Activated CD8-positive, alpha-beta memory T cell treated with anti-CD3 and anti-CD28 coated beads, Interleukin-2, amount 50 U/mL, for 1 hour (primary cell): ENCODE data around the gene ARFGEF3.
"Not testable (repeated sequence)": the region's sequence is repeated elsewhere in the genome, so short reads cannot be mapped to it uniquely, and the experiment has no call there.

Experiments used
- DNase-seq: peaks from one replicate; pipeline ENCODE4 v3.0.0-alpha.2; 2020; ENCODE audit errors: extremely low read depth

Gene ARFGEF3

DNA sequence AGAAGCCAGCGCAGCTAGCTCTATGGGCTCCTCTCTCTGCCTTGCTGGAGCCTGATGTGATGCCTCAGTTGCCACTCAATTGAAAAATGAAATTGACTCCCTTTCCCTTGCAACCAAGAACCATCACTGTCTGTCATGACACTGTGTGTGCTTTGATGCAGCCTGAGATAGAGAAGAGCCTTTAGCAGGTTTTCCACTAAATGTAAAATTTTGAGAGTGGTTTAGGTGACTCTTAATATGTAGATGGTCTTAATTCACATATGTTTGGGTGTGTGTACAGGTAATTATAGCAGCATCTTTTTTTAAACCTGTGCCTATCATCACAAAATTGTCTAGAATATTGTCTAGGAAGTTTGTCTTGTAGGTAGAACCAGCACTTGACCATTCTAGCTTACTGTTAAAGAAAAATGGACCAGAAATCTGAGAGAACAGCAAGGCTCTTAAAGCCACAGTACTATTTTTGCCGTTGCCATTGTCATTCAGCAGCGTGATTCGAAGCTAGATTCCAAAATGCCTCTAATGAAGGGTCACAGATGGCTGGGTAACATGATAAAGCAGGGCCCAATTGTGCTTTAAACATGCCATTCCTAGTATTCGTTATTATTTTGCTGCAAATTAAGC lies 1.3 kb downstream of the ARFGEF3 start:
- no peak for DNase-seq

DNA sequence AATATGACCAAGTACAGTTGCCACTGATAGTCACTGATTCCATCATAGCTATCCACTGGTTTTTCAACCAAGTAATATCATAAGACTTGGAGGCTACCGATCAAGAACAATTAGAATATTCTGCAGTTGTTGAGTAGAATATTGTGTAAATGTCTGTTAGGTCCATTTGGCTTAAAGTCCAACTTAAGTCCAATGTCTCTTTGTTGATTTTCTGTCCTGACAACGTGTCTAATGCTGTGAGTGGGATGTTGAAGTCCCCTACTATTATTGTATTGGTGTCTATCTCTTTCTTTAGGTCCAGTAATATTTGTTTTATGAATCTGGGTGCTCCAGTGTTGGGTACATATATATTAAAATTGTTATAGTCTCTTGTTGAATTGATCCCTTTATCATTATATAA lies 13.9 kb downstream of the ARFGEF3 start:
- no peak for DNase-seq

DNA sequence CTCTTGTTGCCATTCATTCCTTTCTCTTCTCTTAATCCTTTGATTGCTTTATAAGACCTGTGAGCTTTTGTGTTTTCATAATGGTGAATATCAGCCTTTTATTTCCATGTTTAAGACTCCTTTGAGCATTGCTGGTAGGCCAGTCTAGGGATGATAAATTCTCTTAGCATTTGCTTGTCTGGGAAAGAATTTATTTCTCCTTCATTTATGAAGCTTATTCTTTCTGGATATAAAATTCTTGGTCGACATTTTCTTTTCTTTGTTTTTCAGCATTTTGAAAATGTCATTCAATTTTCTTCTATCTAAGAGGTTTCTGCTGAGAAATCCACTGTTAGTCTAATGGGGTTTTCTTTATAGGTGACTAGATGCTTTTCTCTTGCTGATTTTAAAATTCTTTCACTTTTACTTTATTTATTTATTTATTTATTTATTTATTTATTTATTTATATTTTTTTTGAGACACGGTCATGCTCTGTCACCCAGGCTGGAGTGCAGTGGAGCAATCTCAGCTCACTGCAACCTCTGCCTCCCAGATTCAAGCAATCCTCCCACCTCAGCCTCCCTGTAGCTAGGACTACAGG lies 15.0 kb downstream of the ARFGEF3 start:
- DNase-seq = no peak

DNA sequence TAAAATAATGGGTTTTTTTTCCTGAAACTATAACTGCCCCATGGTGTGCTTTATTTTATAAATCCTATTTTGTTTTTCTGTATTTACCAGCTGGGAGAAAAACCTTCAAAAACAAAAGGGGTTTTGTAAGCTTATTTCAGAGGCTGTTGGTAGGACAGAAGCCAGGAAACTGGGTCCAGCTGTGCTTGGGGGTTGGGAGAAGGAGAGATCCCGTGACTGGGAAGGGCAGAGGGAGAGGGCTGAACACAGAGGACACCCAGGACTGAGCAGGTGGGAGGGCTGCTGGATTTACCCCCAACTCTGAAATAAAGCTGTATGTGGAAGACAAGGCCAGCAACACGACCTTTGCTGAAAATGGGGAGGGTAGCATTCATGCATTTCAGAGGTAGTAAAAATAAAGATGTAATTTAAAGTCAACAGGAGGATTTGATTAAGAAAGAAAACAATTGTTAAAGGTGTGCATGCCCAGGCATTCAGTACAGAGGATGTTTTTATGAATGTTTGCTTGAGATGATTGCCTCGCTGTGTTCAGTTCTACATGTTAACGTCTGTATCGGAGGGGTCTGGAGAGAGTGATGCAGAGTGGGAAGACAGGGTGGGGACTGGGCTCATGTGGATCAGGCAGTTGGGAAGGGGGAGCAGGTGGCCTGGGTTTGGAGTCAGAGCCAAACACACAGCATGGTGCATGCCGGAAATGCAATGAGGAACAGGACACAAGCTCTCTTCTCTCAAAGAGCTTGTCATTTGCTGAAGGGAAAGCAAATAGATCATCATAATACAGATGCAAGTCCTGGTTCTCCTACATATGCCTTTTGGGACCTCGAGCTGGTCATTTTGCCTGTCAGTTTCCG lies 21.4 kb downstream of the ARFGEF3 start:
- DNase-seq = no peak

DNA sequence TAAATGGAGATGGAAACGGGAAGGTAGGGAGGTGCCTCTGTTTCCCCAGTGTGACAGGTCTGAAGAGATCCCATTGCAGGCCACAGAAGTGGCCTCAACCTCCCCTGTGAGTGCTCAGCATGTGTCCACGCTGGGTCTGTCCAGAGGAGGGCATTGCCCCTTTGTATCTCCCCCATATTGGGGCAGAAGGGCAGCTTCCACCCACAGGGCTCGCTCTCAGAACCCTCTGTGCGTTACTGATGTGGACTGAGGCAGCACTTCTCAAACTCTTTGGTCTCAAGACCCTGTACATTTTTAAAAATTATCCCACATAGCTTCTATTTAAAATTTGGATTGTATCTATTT lies 22.0 kb downstream of the ARFGEF3 start:
- DNase-seq = no peak

DNA sequence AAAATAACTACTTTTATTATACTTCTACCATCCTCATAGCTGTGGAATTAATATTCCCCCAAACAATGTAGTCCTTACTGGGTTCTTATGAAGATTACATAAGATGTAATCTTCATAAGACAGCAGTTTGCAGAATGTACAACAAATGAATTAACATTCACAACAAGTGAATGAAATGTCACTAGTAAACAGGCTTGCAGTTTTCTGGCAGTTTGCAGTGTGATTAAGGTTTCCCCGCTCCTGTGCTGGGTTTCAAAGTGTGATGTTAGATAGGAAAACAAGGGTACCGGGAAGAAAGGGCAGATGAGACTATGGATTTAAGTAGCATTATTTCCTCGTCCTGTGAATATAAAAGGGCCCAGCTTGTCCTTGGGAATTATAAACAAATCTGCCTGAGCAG lies 22.5 kb downstream of the ARFGEF3 start:
- DNase-seq = no peak

DNA sequence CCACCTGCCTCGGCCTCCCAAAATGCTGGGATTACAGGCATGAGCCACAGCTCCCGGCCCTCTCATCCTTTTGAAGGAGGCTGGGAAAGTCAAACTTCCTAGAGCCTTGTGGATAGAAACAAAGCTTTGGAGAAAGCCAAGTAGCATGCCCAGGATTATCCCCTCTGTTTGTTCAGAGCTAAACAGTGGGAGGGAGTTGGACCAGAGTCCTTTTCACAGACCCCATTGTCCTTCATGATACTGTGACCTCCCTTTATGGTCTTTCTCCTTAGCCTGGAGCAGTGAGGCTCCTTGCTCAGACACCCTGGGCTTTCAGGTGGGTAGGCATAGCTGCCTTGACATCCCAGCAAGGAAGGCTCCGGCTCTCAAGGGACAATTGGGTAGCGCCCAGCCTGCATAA lies 25.4 kb downstream of the ARFGEF3 start:
- no peak for DNase-seq

DNA sequence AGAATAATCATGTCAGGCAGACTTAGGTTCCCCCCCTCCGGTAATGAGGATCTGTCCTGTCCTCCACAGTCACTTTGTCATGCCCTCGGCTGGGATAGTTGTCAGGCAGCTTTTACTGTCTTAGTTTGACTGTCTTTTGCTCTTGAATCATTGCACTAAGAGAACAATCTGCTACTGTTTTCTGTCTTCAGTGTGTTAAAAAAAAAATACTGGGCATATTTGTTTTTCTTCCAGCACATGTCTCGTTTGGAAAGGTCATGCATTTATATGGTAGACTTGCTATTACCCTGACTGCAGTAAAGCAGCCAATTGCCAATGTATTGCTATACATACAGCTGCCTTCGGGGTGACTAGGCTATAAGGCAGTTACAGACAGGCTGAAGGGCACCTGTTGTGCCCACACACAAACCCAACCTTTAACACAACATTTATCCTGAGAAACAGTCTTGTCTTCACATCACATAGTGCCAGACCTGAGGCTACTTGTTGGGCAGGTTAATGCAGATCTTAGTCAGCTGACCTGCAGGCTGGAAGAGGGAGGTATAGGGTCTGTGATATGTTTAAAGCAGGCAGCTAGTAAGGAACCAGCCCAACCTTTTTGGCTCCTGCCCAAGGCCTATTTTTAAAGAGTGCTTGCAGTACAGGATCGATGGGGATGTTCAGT lies 26.7 kb downstream of the ARFGEF3 start:
- DNase-seq = no peak

DNA sequence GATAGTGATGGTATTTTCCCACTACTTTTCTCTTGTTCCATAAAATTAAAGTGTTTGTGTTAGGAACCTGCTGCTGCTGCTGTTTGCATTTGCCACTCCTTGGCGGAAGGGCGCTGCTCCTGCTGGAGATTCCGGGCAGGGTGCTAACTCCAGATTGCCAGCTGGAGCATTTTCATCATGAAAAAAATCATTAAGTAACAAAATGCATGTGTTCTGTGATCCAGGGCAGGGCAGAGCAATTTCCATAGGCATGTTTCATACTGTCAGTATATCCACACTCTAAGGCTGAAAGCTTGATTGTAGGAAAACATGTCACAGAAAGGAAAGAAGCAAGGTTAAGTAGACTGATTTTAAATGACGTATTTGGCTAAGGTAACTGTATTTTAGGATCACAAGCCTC lies 32.5 kb downstream of the ARFGEF3 start:
- no peak for DNase-seq

DNA sequence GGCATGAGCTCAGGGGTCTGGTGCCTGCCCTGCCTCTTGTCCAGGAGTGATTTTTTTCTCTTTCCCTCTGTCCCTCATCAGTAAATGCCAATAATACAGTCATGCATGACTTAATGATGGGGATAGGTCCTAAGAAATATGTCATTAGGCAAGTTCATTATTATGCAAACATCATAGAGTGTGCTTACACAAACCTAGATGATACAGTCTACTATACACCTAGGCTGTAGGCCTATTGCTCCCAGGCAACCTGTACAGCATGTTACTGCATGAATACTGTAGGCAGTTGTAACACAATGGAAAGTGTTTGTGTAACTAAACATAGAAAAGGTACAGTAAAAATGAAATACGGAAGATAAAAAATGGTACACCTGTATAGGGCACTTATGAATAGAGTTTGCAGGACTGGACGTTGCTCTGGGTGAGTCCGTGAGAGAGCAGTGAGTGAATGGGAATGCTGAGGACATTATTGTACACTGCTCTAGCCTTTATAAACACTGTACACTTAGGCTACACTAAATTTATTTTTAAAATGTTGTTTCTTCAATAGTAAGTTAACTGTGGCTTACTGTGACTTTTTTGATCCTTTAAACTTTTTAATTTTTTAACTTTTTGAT lies 34.5 kb downstream of the ARFGEF3 start:
- no peak for DNase-seq

DNA sequence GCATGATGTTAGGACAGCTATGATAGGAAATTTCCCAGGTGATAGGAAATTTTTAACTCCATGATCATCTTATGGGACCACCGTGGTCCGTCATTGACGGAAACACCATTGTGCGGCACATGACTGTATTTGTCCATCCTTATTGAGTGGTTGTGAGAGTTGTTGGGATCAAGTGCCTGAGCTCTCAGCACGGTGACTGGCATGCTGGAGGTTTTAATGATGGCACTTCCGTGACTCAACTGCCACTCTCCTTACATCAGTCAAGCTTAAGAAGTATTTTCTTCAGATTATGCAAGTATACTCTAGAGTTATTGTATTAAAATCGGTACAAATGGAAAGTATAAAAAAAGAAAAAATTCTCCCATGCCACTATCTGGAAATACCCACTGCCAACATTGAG lies 35.8 kb downstream of the ARFGEF3 start:
- DNase-seq = no peak

DNA sequence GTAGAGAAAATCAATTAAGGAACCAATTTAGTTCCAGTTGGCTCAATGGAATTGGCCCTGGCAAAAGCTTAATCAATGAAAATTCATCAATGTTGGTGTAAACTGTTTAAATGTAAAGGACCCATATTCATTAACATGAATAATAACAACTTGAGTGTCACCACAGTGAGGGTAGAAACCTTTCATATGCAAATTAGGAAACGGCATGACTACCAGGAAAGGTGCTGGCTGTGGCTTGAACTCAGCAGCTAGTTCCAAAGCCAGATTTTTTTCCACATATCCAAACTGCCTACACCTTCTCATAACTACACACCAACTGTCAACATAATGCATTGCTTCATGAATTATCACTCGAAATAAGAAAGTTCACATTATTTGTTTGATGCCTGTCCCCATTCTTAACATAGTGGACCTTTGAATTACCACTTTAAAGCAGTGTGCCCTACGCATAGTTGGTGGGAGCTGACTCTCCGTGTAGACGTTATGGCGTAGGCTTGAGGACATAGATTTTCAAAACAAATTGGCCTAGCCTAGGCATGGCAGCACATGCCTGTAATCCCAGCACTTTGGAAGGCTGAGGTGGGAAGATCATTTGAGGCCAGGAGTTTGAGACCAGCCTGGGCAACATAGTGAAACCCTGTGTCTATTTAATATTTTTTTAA lies 36.8 kb downstream of the ARFGEF3 start:
- DNase-seq = no peak

DNA sequence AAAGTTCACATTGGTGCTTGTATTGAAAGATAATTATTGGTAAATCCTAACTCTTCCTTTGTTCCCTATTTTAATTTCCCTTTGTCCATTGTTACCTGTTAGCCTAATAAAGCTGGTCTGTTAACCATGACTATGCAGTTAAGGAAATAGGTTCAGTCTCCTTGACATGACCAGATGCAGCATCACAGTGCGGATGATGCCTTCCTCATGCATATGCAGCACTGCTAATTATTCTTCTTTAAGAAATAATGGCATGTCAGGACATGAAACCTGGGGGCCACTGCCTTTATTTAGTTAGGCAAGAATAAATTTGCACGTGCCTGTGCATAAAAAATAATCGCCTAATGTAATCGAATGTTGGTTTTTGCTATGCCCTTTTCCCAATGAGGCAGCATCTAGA lies 40.1 kb downstream of the ARFGEF3 start:
- DNase-seq = no peak

DNA sequence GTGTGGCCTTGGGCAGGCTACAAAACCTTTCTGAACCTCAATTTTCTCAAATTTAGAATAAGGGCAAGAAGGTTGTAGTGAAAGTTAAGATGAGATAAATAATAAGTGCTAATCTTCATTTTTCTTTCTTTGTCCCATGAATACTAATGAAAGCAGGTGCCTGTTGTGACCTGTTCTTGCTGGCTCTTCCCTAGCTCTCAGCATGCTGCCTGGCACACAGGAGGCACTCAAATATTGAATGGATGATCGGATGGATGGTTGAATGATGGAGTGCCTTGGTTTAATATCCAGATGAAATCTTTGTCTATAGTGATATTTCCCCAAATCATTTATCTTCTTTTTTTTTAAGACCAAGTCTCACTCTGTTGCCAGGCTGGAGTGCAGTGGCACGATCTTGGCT lies 41.6 kb downstream of the ARFGEF3 start:
- DNase-seq = no peak

DNA sequence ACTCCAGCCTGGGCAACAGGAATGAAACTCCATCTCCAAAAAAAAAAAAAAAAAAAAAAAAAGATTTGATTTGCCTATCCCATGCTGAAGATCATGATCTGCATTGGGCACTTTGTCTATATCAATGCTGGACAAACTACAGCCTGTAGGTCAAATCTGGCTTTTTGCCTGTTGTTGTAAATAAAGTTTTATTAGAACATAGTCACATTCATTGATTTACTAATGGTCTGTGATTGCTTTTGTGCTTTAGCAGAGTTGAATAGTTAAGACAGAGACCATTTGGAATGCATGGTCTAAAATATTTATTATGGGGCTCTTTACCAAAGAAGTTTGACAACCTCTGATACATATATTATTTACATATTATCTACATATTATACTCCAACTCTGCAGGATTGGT lies 42.6 kb downstream of the ARFGEF3 start:
- DNase-seq = no peak

DNA sequence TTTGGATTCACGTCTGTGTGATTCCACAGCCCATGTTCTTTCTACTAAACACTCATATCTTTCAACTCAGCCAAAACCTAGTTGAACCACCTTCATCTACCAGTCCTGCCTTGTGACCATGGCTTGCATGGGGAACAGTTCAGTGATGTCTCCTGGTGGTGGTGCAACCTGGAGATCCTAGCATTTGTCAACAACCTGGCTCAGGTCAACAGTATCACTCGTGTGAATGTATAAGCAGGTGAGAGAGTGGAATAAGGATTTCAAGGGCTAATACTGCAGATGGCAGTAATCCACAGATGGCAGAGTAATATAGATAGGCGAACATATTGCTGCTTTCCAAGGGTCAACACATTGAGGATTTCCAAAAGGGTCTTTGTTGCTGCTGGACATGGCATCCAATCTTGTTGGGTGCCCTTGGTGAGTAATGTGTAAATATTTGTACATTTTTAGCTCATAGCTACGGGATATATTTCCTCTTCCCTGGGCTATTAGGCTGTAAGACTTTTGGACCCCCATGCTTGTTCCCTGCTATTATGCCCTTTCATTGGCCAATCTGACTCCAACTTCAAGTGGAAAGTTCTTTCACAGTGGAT lies 43.1 kb downstream of the ARFGEF3 start:
- DNase-seq = no peak

DNA sequence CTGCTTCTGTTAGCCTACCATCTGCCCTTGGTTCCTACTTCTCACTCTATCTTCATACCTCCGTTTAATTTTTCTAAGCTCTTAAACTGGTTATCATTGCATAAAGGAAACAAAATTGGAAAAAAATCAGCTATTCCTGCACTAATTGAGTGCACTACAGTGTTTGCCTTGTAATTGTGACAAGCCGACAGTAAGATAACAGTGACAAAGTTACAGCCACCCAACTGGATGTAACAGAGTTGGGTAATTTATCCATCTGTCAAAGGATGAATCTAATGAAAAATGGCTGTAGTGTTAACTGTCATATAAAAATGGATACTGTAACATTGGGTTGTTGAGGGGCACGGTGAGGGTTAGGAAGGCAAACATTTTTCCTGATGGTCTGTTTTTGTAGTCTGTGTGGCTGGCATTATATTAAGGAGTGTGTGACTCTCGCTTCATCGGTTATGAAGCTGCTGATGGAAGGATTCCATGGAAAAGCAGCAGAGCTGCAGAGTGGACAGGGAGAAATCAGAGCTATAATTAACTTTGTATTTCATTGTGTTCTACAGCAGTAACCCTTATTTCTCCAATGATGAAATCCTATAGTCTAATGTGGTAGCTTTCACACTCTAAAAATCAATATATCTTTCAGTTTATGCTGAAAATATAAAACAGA lies 43.8 kb downstream of the ARFGEF3 start:
- no peak for DNase-seq

DNA sequence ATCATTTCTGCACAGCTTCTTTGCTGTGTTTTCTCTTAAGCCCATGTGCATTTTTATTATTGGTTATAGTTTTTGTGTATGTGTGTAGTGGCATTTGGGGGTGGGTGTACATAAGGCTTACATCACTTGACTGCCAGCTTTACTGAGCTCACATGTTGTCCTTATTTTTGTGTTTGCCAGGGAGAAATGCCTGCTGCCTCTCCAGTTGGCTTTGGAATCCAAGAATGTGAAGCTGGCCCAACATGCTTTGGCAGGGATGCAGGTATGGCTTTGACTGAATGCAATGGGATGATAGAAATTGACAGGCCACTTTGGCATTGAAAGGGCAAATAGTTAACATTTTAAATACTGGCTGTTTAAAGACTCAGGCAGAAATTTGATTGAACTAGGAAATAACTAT lies 45.1 kb downstream of the ARFGEF3 start:
- DNase-seq = no peak

DNA sequence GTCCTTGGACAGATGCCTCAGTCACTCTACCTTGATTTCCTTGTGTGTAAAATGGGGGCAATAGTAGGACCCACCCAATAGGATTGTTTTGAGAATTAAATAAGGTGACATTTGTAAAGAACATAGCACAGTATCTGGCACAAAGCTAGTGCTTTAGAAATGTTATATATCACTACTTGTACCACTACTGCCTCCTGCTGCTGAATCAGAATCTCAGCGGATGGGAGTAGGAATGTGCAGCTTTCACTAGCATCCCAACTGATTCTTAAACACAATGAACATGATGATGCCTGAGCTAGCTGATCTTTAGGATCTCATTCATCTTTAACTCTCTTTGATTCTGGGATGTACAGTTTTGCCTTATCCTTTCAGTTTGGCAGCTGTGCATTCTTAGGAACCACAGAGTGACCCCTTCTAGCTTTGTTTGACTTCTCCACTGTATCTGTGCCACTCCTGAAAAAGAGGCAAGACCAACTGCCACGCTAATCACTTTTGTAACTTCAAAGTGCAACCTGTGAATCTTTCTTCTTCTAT lies 49.4 kb downstream of the ARFGEF3 start:
- no peak for DNase-seq

DNA sequence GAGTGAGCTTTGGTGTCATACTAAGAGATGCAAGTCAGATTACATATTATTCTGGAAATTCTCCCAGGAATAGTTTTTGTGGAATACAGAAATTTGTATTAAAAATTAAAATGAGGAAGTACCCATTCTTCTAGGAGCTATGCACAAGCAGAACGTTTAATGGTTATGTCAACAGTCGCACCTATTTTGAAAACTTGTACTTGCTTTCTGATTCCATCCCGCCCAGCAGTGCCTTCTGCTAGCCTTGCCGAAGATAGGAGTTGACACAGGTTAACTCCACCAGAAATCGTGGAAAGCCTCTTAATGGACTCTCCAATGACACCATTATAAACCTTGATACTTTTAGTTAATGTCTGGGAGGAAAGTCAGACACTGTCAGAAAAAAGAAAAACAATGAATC lies 49.9 kb downstream of the ARFGEF3 start:
- DNase-seq = no peak

DNA sequence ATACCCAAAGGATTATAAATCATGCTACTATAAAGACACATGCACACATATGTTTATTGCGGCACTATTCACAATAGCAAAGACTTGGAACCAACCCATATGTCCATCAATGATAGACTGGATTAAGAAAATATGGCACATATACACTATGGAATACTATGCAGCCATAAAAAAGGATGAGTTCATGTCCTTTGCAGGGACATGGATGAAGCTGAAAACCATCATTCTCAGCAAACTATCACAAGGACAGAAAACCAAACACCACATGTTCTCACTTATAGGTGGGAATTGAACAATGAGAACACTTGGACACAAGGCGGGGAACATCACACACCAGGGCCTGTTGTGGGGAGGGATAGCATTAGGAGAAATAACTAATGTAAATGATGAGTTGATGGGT lies 50.8 kb downstream of the ARFGEF3 start:
- DNase-seq = not testable (repeated sequence)
